HG02943 (cell line): Measurements from ENCODE around the gene WRAP73.

Experiments
- ATAC-seq: cut with Tn5 transposase; IDR thresholded peaks from one replicate; pipeline ENCODE4 v1.9.1; 2021; ENCODE audit warnings: mild to moderate bottlenecking, low read depth, moderate library complexity; ENCODE audit not compliant: unreplicated experiment

Gene WRAP73

DNA sequence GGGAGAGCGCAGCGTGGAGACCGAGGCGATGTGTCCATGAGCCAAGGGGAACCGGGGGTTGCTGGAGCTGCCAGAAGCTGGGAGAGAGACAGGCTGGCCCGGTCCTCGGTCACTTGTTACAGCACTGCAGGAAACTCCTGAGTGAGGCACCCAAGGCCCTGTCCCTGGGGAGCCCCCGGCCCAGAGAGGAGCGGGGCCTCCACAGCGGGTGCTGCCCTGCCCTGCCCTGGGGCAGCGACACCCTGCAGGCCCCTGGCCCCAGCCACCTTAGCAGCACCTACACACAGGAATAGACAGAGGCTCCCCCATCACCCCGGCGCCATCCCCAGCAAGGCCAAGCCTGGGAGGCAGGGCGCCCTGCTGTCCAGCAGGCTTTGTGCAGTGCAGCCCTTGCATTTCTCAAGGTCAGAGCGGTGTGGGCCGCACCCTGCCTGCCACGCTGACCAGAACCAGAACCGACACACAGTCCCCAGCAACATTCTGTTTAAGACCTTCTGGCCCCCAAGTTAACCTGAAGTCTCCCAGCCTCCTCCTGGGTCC is 32.0 kb downstream of the WRAP73 start:
- no peak for ATAC-seq

DNA sequence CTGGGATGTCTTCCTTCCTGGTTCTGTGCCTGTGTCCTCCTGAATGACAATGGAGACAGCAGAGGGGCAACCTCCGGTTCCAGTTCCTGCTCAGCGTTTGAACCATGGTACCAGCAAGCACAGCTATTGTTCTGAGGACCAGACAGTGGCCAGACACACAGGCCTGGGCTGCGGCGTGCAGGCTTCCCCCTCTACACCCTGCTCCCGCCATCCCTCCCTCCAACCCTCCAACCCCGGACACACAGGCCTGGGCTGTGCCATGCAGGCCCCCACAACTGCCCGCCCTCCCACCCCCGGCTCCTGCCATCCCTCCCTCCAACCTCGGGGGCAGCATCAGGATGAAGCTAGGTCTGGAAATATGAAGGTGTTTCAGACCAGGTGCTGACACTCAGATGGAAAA is 33.0 kb downstream of the WRAP73 start:
- ATAC-seq = no peak

DNA sequence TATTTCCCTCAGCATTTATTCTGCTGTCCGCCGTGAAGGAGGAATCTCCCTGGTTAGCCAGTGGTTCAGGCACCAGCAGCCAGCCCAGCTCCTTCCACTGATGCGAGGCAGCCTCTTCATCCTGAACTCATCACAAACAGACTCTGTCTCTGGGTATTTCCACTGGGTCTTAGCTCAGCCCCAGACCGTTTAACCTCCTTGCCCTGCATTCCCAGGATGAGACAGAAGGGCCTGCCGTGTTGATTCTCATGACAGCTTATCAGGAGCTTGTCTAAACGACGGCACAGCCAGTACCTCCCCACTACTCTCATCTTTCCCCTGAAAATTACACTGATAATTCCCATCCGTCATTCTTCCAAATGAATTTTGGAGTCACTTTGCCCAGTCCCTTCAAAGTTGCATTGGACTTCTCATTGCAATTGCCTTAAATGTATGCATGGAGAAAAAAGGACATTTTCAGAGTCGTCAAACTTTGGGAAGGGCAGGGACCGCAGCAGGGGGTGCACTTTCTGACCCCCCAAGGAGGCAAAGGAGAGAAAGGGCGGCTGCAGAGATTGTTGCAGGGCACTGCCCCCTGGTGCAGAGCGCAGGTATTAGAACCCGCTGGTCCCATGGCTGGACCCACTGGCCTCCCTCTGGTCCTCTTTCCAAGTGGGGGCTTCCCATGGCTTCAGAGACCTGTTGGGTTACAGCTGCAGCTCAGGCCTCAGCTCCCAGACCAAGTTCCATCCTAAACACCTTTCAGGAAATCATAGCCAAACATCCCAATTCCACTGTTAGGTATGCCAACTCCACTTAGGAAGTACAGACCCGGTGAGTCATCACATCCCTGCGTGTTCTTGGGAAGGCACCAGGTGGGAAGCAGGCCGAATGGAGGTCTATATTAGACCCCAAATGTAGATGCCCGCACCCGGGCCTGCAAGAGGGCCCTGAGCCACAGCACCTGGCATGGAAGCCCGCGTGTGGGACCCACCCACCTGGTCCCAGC is 34.9 kb downstream of the WRAP73 start:
- ATAC-seq = no peak

GRCh38 chr1:3612123-3612522 is 37.8 kb downstream of the WRAP73 start:
- no peak for ATAC-seq

DNA sequence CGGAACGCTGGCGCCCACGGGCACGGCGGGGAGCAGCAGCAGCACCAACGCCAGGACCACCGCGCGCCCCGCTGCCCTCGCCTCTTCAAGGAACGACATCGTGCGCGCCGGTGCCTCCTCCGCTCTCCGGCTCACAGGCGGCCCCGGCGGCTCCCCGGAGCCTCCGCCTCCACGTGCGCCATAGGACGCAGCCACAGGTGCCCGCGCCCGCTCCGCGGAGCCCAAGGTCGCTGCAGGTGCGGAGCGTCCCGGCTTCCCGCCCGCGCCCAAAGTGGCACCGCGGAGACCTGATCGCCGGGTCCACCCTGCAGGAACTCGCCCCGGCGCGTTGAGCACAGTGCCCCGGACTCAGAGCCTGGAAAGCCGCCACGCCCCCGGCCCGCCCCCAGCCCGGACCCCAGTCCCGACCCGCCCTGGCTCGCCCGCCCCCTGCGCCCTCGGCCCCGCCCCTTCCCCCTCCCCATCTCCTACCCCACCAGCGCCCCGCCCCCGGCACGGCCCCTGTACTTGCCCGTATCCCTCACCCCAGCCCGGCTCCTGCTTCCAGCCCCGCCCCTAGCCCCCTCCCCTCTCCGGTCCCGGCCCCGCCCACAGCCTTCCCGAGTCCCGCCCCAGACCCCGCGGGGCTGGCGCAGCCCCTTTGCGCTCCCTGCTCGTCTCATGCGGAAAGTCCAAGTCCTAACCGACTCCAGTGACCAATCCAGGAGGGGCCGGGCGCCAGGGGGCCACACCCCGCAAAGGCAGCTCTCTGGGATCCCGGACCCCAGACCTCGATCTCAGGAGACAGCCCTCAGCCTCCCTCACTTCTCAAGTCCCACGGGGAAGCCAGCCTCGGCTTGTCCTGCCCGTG is 38.5 kb downstream of the WRAP73 start, which contains the start of gene MEGF6:
Gene MEGF6 (minus strand): TSS at position 339 of the 850 bp plus-strand sequence. CDS start 240 bp downstream, at position 99.
- no peak for ATAC-seq

- ATAC-seq = no peak
These were observed 39.3 kb downstream of the WRAP73 start for GRCh38 chr1:3610527-3611169.

DNA sequence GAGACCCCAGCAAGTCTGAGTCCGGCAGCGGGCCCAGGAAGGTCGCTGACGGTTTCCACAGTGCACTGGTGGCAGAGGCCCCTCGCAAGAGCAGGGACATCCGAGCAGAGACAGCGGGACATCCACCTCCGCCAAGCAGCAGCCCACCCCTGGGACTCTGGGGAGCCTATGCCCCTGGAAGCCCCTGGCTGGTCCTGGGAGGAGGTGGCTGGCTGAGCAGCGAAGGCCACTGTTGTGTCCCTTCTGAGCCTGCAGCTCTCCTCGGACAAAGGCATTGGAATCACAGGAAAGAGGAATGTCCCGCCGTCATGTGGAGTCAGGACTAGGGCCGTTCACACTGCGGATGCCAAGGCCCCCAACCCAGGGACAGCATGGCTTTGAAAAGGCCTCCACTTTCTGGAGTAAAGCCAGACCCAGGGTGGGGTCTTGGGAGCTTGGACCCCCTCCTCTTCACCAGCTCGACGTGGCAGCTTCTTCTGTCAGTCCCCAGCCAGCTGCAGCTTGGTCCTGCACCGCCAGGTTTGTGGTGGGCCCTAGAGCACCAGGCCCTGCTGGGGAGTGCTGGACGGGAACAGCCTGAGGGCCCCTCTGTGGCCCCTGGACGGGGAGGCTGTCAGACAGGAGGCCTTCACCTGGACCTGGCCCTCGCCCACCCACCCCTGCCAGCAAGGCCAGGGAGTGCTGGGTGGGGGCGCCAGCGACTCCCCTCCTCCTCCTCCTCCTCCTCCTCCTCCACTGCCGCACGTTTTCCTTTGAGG is 40.0 kb downstream of the WRAP73 start:
- ATAC-seq = no peak

- no peak for ATAC-seq
These were observed 40.7 kb downstream of the WRAP73 start for GRCh38 chr1:3609016-3609768.

- no peak for ATAC-seq
These were observed 41.7 kb downstream of the WRAP73 start for GRCh38 chr1:3608154-3608553.

- ATAC-seq = no peak
These were observed 42.2 kb downstream of the WRAP73 start for GRCh38 chr1:3607703-3608065.

DNA sequence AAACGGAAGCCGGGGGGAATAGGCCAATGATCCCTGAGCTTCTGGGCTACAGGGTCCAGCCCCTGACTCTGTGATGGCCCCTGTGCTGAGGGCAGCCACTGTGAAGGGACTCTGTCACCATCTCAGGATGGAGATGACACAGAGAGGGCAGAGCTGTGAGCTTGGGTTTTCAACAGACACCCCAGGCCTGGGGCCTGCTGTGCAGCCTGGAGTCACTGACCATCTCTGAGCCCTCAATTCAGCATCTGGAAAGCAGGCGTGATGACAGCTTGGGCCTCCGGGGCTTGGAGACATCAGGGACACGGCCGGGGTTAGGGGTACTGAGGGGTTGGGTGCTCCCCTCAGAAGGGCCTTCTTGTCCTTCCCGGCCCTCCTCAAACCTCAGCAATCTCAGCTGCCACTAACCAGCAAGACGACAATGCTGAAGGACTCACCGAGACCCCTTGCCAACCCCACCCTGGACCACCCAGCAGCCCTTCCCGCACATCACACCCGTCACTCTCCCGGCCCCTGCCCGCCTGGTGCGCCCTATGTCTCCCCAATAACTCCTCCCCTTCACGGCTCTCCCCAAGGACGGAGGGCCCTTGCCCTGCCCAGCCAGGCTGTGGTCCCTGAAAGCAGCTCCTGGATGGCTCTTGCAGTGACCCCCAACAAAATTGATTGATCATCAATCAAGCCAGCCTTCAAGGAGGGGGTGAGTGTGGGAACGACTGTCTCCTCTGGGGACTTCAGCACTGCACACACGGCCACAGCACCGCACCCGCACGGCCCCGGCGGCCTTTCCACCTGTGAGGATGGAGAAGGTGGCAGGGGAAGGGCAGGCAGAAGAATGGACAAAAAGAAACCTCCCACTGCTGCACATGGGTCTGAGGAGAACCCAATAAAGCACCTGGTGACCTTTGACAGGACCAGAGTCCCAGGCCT is 42.9 kb downstream of the WRAP73 start:
- ATAC-seq = no peak

GRCh38 chr1:3604997-3605823 is 44.7 kb downstream of the WRAP73 start:
- ATAC-seq = no peak

DNA sequence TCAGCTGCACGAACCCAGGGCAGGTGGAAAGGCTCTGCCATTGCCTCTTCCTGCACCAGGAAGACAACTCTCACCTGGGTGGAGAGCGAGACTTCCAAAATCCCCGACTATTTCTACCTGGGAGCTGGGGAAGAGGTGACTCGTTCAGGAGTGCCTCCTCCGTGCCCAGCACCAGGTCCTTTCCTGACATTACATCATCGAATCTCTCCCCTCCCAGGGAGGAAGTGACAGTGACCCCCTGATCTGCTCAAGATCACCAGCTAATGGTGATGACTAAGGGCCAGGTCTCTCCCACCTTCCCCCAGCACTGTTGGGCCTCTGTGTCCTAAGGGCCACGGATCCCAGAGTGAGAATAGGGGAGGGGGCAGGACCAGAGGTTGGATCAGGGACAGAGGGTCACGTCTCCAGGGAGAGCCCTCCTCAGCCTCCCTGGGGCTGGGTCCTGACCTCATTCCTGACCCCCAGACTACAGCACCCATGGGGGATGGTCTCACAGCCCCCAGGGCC is 45.4 kb downstream of the WRAP73 start:
- no peak for ATAC-seq

DNA sequence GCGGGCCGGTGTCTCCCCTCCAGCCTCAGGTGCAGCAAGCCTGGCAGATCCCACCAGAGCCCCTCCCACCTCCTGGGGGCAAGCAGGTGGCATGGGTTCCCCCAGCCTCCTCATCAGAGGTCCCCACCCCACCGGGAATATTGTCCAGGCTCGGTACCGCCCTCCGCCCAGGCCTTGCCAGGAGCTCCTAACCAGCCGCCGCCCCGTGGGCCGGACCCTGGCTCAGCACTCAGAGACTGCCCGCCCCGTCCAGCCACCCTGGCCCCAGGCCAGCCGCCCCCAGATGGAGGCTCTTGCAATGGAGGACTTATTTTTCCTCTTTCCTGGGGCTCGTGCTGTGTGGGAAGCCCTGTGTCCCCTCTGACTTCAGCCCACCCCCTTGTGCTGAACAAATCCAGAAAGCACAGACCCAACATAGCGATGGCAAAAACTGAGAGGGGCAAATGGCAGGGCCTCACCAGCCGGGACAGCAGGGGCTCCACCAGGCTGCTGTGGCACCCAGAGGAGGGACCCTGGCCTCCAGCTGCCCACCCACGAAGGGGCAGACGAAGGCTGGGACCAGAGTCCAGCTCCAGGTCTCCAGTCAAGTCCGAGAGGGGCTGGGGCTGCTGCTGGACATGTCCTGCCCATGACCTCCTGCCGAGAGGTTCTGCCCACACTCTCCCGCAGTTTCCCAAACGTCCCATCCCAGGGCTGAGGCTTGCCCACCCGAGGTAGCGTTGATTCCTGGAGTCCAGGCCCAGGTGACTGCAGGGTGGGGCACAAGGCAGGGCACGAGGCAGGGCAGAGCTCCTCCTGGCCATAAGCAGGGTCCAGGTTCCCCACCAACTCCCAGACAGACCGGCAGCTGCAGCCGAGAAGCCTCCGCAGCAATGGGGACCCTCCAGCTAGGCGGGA is 46.1 kb downstream of the WRAP73 start:
- ATAC-seq = no peak

- ATAC-seq = no peak
These were observed 46.7 kb downstream of the WRAP73 start for GRCh38 chr1:3603156-3603555.

- ATAC-seq = no peak
These were observed 47.5 kb downstream of the WRAP73 start for GRCh38 chr1:3602375-3602774.
